Islet precursor cell (in vitro differentiated cells): ENCODE results near the gene LMOD1.
A peak's percentile ranks its signal among the peaks of the same experiment; 100 is the strongest.
"Not testable (repeated sequence)": the region's sequence is repeated elsewhere in the genome, so short reads cannot be mapped to it uniquely, and the experiment has no call there.

Source experiments
- DNase-seq: peaks from one replicate; pipeline ENCODE4 v3.0.0-alpha.2; 2018

Gene LMOD1

DNA sequence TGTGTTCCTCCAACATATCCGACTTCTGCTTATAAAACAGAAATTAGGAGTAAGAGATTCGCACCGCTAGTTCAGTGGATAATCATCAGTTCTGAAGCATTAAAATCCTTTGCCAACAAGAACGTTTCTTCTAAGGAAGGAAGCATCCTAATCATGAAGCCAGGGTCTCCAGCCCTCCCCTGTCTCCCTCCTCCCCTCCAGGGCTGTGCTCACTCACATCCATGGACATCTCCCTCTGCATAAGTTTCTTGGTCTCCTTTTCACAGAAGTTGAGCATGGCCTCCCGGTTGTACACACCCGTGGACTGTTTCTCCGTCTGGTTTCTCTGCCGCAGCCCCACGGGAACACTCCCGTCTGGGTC lies 505 bp downstream of the LMOD1 start:
- no peak for DNase-seq

DNA sequence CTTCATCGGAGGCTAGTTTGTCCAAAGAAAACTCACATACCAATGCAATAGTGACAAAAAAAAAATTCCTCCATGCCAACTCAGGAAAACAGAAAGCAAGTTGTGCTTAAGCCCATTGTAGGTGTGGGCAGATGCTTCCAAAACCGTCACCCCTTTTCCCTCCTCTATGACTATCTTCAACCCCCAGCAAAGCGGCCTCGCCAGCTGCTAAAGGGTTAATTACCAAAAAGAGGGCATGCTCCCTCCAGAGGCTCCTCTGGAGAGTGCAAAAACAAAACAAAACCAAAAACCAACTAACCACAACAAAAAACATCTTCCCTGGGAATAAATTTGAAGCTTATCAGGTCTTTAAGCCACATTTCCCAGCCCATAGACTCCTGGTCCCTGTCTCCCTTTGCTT lies 1.2 kb downstream of the LMOD1 start:
- DNase-seq: no peak

GRCh38 chr1:201944639-201945038 lies 1.7 kb downstream of the LMOD1 start:
- DNase-seq: no peak

- DNase-seq: no peak
These were observed 2.3 kb downstream of the LMOD1 start for GRCh38 chr1:201944002-201944401.

DNA sequence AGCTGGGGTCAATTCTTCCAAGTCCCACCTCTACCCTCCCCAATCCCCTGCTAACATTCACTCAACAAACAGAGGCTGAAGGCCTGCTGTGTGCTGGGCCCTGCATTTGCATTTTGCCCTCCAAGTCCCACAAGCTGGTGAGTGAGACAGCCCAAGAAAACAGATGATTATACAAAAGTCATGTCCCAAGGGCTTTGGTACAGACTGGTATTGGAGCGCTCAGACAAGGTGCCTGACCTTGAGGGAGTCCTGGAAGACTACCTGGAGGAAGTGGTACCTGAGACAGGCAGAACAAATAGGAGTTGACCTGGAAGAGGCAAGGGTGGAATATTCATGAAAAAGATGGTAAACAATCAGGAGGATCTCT lies 4.2 kb downstream of the LMOD1 start:
- no peak for DNase-seq

- DNase-seq: peak; percentile 91
These were observed 4.8 kb downstream of the LMOD1 start for GRCh38 chr1:201941420-201942128.

- DNase-seq: not testable (repeated sequence)
These were observed 6.0 kb downstream of the LMOD1 start for GRCh38 chr1:201940316-201940715.

DNA sequence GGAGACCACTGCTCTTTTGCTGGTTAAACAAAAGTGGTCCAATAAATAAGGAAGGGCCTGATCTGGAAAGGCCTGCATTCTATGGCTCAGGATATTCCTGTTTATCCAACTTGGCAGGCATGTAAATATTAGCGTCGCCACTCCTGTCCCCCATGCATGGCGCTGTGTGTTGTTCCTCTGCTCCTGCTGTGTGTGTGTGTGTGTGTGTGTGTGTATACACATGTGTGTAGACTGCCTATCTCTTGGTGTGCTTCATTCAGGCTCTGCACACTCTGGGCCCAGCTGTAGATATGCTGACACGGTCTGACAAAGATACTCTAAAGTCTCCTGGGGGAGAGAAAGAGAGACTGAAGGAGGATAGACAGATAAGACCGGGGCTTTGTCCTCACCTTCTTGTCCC lies 6.8 kb downstream of the LMOD1 start:
- DNase-seq: no peak

- DNase-seq: no peak
These were observed 7.2 kb downstream of the LMOD1 start for GRCh38 chr1:201939148-201939547.

DNA sequence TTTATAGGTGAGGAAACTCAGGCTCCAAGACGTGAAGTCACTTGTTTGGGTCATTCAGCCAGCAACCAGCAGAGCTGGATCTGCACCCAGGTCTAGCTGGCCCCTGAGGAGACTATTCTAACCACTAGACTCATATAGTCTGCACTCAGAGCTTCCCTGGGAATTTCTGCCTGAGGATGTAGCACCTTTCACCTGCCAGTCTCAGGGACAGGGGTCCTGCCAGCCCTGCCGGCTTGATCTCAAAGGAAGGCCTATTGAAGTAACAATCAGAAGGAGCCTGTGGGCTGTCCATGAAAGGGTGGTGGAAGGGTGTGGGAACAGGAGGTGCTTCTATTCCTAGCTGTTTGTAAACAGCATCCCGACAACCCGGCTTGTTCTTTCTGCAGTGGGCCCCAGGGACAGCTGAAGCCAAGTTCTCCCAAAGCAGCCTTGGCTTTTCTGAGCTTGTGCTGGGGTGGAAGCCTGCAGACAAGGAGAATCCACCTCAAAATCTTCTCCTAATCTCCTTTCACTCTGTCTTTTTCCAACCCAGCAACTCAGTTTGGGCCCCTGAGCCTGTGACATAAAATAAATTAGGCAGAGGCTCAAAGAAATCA lies 7.8 kb downstream of the LMOD1 start:
- DNase-seq: peak; percentile 70

GRCh38 chr1:201937624-201938213 lies 8.6 kb downstream of the LMOD1 start:
- DNase-seq: no peak

GRCh38 chr1:201933840-201934430 lies 12.4 kb downstream of the LMOD1 start:
- no peak for DNase-seq

GRCh38 chr1:201930803-201931202 lies 15.5 kb downstream of the LMOD1 start:
- DNase-seq: no peak

- no peak for DNase-seq
These were observed 16.2 kb downstream of the LMOD1 start for GRCh38 chr1:201930137-201930536.

DNA sequence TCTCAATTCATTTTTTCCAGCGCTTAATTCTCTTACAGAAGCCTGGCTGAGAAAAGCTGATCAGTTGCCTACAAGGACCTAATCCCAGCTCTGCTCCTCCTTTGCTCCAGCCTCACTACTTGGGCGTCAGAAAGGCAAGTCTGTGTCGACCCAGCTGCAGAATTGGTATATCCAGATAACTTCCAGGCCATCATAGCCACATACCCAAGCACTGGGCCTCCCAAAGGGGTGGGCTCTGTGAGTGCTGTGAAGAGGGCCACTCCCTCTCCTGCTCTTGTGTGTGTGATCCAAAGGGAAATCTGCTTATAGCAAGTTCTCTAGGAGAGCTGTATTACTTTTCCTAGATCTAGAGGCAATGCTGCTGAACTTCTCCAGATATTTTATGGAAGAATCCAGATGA lies 18.1 kb downstream of the LMOD1 start:
- no peak for DNase-seq

GRCh38 chr1:201925981-201926645 lies 20.2 kb downstream of the LMOD1 start:
- no peak for DNase-seq

GRCh38 chr1:201925301-201925567 lies 21.1 kb downstream of the LMOD1 start:
- DNase-seq: no peak

DNA sequence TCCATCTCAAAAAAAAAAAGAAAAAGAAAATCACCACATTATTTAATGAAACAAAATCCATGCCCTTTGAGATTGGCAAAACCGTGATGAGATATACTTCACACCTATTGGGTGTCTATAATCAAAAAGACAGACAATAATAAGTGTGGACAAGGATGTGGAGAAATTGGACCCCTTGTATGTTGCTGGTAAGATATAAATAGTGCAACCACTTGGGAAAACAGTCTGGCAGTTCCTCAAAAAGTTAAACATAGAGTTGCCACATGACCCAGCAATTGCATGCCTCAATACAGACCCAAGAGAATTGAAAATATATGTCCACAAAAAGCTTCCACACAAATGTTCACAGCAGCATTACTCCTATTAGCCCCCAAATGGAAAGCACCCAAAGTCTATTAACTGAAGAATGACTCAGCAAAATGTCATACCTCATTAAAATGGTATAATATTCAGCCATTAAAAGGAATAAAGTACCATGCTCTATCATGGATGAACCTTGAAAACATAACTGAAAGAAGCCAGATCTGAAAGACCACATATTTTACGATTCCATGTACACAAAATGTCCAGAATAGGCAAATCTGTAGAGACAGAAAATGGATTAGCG lies 24.3 kb downstream of the LMOD1 start:
- no peak for DNase-seq

DNA sequence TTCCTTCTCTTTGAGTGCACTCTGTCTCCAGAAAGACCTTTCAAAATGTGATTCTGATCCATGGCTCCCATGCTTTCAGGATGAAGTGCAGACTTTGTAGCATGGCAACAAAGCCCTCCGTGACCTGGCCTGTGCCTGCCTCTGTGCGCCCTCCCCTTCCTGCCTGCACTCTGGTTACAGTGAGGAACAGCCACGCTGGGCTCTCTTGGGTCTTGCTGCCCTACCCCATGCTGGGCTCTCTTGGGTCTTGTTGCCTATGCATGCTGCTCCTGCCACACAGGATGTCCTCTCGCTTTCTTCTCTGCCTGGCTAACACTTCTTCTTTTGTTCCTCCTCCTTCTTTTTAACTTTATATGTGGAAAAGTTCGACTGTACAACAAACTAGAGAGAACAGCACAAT lies 28.0 kb downstream of the LMOD1 start:
- no peak for DNase-seq

- no peak for DNase-seq
These were observed 28.9 kb downstream of the LMOD1 start for GRCh38 chr1:201917362-201918033.

DNA sequence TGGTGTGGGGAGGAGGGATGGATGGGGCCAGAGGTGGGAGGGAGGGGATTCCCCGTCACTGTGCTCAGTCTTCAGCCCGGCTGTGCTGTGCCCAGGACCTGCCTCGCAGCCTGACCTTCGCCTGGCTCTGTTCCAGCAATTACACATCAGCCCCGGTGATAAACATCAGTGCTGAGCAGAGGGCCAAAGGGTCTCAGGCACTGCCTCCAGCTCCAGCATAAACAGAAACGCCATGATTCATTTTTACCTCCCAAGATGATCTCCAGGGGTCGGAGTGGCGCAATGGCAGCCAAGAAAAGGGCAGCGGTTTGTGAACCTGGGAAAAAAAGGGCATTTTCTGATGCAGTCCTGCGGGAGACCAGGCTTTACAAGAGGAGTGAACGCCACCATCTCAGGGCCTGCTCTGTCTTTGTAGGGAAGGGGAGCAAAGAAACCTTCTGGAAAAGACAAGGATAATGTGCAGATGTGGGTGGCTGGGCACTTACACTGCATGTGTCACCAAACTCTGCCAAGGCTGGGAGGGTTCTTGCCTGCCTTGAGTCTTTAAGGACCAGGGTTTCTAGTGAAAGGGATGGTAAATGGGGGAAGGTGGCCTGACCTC lies 29.6 kb downstream of the LMOD1 start:
- peak; percentile 69 for DNase-seq

DNA sequence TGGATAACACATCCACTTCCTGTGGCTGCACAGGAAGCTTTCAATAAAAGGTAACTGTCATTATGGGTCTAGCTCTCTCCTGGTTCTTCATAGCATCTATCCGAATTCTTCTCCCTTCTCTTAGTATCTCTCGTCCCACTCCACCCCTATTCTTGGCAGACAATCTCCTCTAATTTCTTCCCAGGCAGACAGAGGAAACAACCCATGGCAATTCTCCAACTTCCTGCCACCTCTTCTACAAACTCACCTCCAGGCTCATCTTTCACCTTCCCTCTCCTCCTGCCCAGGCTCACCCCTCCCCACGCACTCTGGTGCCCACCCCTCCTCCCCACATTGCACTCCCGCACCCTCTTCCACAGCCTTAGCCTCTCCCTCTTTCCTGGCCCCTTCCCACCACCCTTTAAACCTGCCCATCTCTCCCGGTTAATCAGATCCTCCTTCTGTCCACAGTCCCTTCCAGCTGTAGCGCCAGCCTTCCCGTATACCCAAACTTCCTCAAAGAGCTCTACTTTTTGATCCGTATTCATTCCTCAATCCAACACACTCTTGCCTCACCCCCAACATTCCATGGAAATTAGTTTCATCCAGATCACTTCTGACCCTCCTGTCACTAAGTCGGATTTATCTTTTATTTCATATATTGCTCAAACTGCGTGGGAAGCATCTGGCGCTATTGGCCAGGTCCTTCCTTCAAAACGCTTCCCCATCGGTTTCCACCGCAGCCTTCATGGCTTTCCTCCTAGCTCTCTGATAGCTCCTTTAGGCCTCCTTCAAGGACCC lies 31.7 kb downstream of the LMOD1 start:
- DNase-seq: no peak
